KMS-11 (cell line): ENCODE data around the gene LACTB.

Experiments used
- H2AFZ ChIP-seq: fragments of 200-600 bp; sonication (generic); 2 replicates; pipeline ENCODE4 v1.6.1; 2016; ENCODE audit warnings: antibody characterized with exemption, mixed run types, low read depth
- H3K27ac ChIP-seq: fragments of 200-600 bp; sonication (generic); 2 replicates; pipeline ENCODE4 v1.6.1; 2016; ENCODE audit warnings: mild to moderate bottlenecking, mixed run types
- H3K27me3 ChIP-seq: fragments of 200-600 bp; sonication (generic); 2 replicates; pipeline ENCODE4 v1.6.1; 2017; ENCODE audit warnings: mild to moderate bottlenecking, low read depth, mixed run types, moderate library complexity; ENCODE audit not compliant: insufficient read depth
- H3K36me3 ChIP-seq: fragments of 200-600 bp; sonication (generic); 2 replicates; pipeline ENCODE4 v1.6.1; 2017; ENCODE audit warnings: mild to moderate bottlenecking, mixed run types; ENCODE audit not compliant: insufficient read depth
- H3K4me1 ChIP-seq: fragments of 200-600 bp; sonication (generic); 2 replicates; pipeline ENCODE4 v1.6.1; 2016; ENCODE audit warnings: mild to moderate bottlenecking, low read depth, mixed run types; ENCODE audit not compliant: poor library complexity, severe bottlenecking
- H3K4me2 ChIP-seq: fragments of 200-600 bp; sonication (generic); 2 replicates; pipeline ENCODE4 v1.7.0; 2016; ENCODE audit warnings: mild to moderate bottlenecking, mixed run types
- H3K4me3 ChIP-seq: fragments of 200-600 bp; sonication (generic); IDR thresholded peaks from 2 replicates; pipeline ENCODE4 v1.6.1; 2017; ENCODE audit warnings: low read depth, low read length, mixed read lengths; ENCODE audit not compliant: insufficient read depth
- H3K79me2 ChIP-seq: fragments of 200-600 bp; sonication (generic); 2 replicates; pipeline ENCODE4 v1.6.1; 2016; ENCODE audit warnings: low read depth, mixed run types; ENCODE audit not compliant: insufficient read depth
- H3K9ac ChIP-seq: fragments of 200-600 bp; sonication (generic); 2 replicates; pipeline ENCODE4 v1.6.1; 2016; ENCODE audit warnings: mild to moderate bottlenecking, mixed run types
- H4K20me1 ChIP-seq: fragments of 200-600 bp; sonication (generic); 2 replicates; pipeline ENCODE4 v1.6.1; 2016; ENCODE audit warnings: mild to moderate bottlenecking, mixed run types; ENCODE audit not compliant: insufficient read depth
- CTCF ChIP-seq: fragments of 200-600 bp; sonication (generic); conservative IDR thresholded peaks from 2 replicates; pipeline ENCODE4 v1.6.1; 2017; ENCODE audit warnings: low read depth, mild to moderate bottlenecking, antibody characterized with exemption, low read length, moderate library complexity, mixed read lengths

Gene LACTB

DNA sequence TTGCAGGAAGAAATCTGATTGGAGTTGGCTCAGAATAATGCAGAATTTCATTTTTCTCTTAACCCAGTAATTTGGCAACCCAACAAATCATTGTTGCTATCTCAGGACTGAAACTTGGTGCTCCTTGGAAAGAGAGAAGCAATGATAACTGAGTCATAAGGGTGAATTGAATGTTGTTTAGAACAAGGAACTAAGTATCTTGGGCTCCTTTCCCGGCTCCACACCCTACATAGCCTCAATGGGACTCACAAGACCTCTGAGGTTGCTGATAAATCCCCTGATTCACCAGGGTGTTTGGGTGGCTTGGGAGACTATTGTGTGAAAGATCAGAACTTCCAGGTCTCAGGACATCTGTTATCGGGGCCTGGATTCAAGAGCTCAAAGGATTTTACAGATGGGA is 60.0 kb downstream of the LACTB start:
- no peaks in the 10 kb centered on the region for H3K27me3 ChIP-seq
- no peaks in the 10 kb centered on the region for H3K4me1 ChIP-seq
- TF ChIP-seq CTCF = no peak
- H2AFZ ChIP-seq = no peak overlapping the region
- no peaks in the 10 kb centered on the region for H3K79me2 ChIP-seq
- H3K9ac ChIP-seq = no peak overlapping the region
- no peak overlapping the region for H3K27ac ChIP-seq
- no peak overlapping the region for H3K4me2 ChIP-seq
- H3K36me3 ChIP-seq = no peaks in the 10 kb centered on the region
- H3K4me3 ChIP-seq = no peak overlapping the region
- H4K20me1 ChIP-seq = no peaks in the 10 kb centered on the region

- no peak for TF ChIP-seq CTCF
- no peak overlapping the region for H3K4me2 ChIP-seq
Observed at GRCh38 chr15:63185206-63185605, 63.5 kb downstream of the LACTB start.

DNA sequence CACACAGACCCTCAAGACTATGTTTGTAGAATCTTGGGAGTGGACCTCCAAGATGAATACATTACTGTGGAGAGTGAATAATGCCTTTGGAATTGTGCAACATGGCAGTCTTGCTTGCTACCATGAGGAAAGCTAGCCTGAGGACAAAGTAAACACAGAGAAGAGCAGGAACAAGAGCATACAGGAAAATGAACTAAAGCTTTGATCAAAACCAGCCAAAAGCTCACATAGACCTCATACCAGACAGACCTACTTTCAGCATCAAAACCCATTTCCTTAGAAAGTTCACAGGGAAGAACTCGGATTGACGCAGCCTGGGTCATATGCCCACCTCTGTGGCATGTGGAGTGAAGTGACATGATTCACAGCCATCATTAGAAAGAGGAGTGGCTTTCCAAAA is 64.4 kb downstream of the LACTB start:
- Histone ChIP-seq H3K27me3 (no peaks in the 10 kb centered on the region), H2AFZ (no peak overlapping the region), H3K4me2 (no peak overlapping the region), H3K4me1 (peaks cover 16% of the 10 kb centered on the region), H3K4me3 (no peak overlapping the region), H3K36me3 (no peaks in the 10 kb centered on the region), H3K9ac (no peak overlapping the region), H4K20me1 (no peaks in the 10 kb centered on the region), H3K79me2 (no peaks in the 10 kb centered on the region), H3K27ac (no peak overlapping the region)
- TF ChIP-seq CTCF = no peak

More at GRCh38 chr15:63185206-63185605, 63.5 kb downstream of the LACTB start:
- H3K36me3 ChIP-seq = no peaks in the 10 kb centered on the region
- no peaks in the 10 kb centered on the region for H3K79me2 ChIP-seq
- no peak overlapping the region for H2AFZ ChIP-seq
- peaks cover 8% of the 10 kb centered on the region for H3K4me1 ChIP-seq
- H3K9ac ChIP-seq = no peak overlapping the region
- H3K4me3 ChIP-seq = no peak overlapping the region
- H3K27ac ChIP-seq = no peak overlapping the region
- no peaks in the 10 kb centered on the region for H4K20me1 ChIP-seq
- no peaks in the 10 kb centered on the region for H3K27me3 ChIP-seq

- peaks cover 5% of the 10 kb centered on the region; the same call in 1 of the 2 replicates for H3K79me2 ChIP-seq
- H3K4me2 ChIP-seq = no peak overlapping the region
- H3K36me3 ChIP-seq = no peaks in the 10 kb centered on the region
- H2AFZ ChIP-seq = peak overlapping the region; percentile 99; the same call in 1 of the 2 replicates
- H3K27ac ChIP-seq = no peak overlapping the region
- no peaks in the 10 kb centered on the region for H4K20me1 ChIP-seq
- no peaks in the 10 kb centered on the region for H3K27me3 ChIP-seq
- H3K4me1 ChIP-seq = peaks cover 33% of the 10 kb centered on the region
- H3K4me3 ChIP-seq = no peak overlapping the region
- no peak for TF ChIP-seq CTCF
- no peak overlapping the region for H3K9ac ChIP-seq
Observed at GRCh38 chr15:63187589-63188226, 66.0 kb downstream of the LACTB start.
